MV-4-11 (cell line): Measurements from ENCODE around the gene AJAP1.

Source experiments
- DNase-seq: peaks from one replicate; lab custom pipeline; 2025; lab: John Stamatoyannopoulos, UW

The AJAP1 gene

GRCh38 chr1:4734219-4734618 lies 79.8 kb downstream of the AJAP1 start:
- DNase-seq: no peak

GRCh38 chr1:4734791-4735190 lies 80.4 kb downstream of the AJAP1 start:
- no peak for DNase-seq

GRCh38 chr1:4736254-4736653 lies 81.8 kb downstream of the AJAP1 start:
- peak; percentile 97 for DNase-seq

- DNase-seq: no peak
These were observed 87.5 kb downstream of the AJAP1 start for GRCh38 chr1:4741876-4742423.

GRCh38 chr1:4743978-4744750 lies 89.8 kb downstream of the AJAP1 start:
- no peak for DNase-seq

GRCh38 chr1:4745560-4745959 lies 91.2 kb downstream of the AJAP1 start:
- no peak for DNase-seq

- DNase-seq: no peak
These were observed 95.0 kb downstream of the AJAP1 start for GRCh38 chr1:4749406-4749805.

GRCh38 chr1:4750177-4750576 lies 95.8 kb downstream of the AJAP1 start:
- DNase-seq: no peak

GRCh38 chr1:4752059-4752458 lies 97.7 kb downstream of the AJAP1 start:
- no peak for DNase-seq

GRCh38 chr1:4754816-4755215 lies 100.4 kb downstream of the AJAP1 start:
- no peak for DNase-seq

GRCh38 chr1:4755301-4755845 lies 101.0 kb downstream of the AJAP1 start:
- no peak for DNase-seq

GRCh38 chr1:4755864-4756504 lies 101.6 kb downstream of the AJAP1 start:
- DNase-seq: no peak

GRCh38 chr1:4756851-4757580 lies 102.6 kb downstream of the AJAP1 start:
- no peak for DNase-seq

- DNase-seq: no peak
These were observed 105.3 kb downstream of the AJAP1 start for GRCh38 chr1:4759671-4760070.

- DNase-seq: no peak
These were observed 105.7 kb downstream of the AJAP1 start for GRCh38 chr1:4760088-4760487.

- DNase-seq: no peak
These were observed 106.9 kb downstream of the AJAP1 start for GRCh38 chr1:4761324-4761723.

GRCh38 chr1:4762146-4762545 lies 107.7 kb downstream of the AJAP1 start:
- no peak for DNase-seq

- no peak for DNase-seq
These were observed 112.9 kb downstream of the AJAP1 start for GRCh38 chr1:4767308-4767707.

GRCh38 chr1:4768553-4768952 lies 114.1 kb downstream of the AJAP1 start:
- no peak for DNase-seq

- no peak for DNase-seq
These were observed 115.3 kb downstream of the AJAP1 start for GRCh38 chr1:4769516-4770280.

GRCh38 chr1:4770713-4771112 lies 116.3 kb downstream of the AJAP1 start:
- no peak for DNase-seq

- no peak for DNase-seq
These were observed 116.9 kb downstream of the AJAP1 start for GRCh38 chr1:4771267-4771666.
